ENCODE data around the gene DLGAP1. TPM values are rescaled to one million over a fixed set of nuclear protein-coding genes. Genes with fewer than 3 reads are reported as not detected.

The DLGAP1 gene
- total RNA-seq, 1 experiment from 2014 or later: 0.39 TPM

DNA sequence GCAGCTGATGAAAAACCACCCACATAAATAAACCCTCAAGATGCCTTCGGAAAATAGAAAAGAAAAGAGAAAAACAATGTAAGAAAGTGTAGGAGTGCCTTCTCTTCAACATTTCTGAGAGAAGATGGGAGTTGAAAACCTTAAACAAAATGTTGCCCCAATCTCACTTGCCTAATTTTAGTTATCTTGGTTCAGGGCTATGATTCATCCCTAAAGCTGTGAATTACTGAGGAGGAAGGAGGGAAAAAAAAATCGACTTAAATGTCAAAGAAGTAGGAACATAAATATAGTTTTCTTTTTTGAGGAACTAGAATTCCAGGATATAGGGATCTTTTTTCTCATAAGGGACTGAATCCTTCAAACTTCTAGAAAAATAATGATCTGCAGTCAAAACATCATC, 644.8 kb downstream of the DLGAP1 start:
- no peak overlapping the region for H3K9ac ChIP-seq (ENCODE audit: low read length)
- no peak overlapping the region for H3K4me3 ChIP-seq (replicated peaks in 1 of 2; ENCODE audit: low read depth in 1 of 2, low read length in 2 of 2)
- DNase-seq (ENCODE audit: low read depth, low spot score) (no peak), ATAC-seq (no peak)
- H3K27ac ChIP-seq (ENCODE audit: low read depth, low read length): no peak overlapping the region
- H3K27me3 ChIP-seq (ENCODE audit: insufficient read depth, low read length): peaks cover 5% of the 10 kb centered on the region; the same call in 1 of the 2 replicates
- TF ChIP-seq REST (IDR thresholded peaks at IDR 0.05; ENCODE audit: low read depth): no peak
- TF ChIP-seq YY1 (IDR thresholded peaks at IDR 0.05; ENCODE audit: extremely low read depth, insufficient replicate concordance, low read depth, low read length): no peak
- TF ChIP-seq ZFX (IDR thresholded peaks at IDR 0.05): no peak
- TF ChIP-seq CEBPB (IDR thresholded peaks at IDR 0.05; ENCODE audit: low read depth): no peak
- no peak for TF ChIP-seq EZH2phosphoT487 (IDR thresholded peaks at IDR 0.05; ENCODE audit: borderline replicate concordance)
- TF ChIP-seq ELF1 (IDR thresholded peaks at IDR 0.05; ENCODE audit: borderline replicate concordance, low read depth): no peak
- TF ChIP-seq CTCF (IDR thresholded peaks at IDR 0.05 in 2 of 3, conservative IDR thresholded peaks at IDR 0.05 in 1 of 3; ENCODE audit: borderline replicate concordance in 1 of 3, insufficient read depth in 1 of 3, low read depth in 2 of 3, low read length in 2 of 3): no peak
- no peak for TF ChIP-seq CBX3 (IDR thresholded peaks at IDR 0.05; ENCODE audit: low read depth)
- no peak for TF ChIP-seq SRF (IDR thresholded peaks at IDR 0.05; ENCODE audit: low read depth)
- CTCF ChIA-PET: no interaction called here
- no peaks in the 10 kb centered on the region for H3K4me1 ChIP-seq (ENCODE audit: control insufficient read depth in 1 of 2, insufficient read depth in 2 of 2, low read length in 2 of 2)
- no peaks in the 10 kb centered on the region for H3K79me2 ChIP-seq (ENCODE audit: insufficient read depth, low read length)
- POLR2A ChIA-PET: no interaction called here
- no peaks in the 10 kb centered on the region for H3K9me3 ChIP-seq (ENCODE audit: control insufficient read depth in 1 of 2, insufficient read depth in 1 of 2, low read depth in 1 of 2, low read length in 2 of 2)
- no peaks in the 10 kb centered on the region for H4K20me1 ChIP-seq (ENCODE audit: insufficient read depth)
- H3K4me2 ChIP-seq (ENCODE audit: low read length): no peak overlapping the region
- intact Hi-C loops (cut with micrococcal nuclease): no loop called here
- BruUV-seq (replicated peaks): no TSS peak
- no peaks in the 10 kb centered on the region for H3K9me2 ChIP-seq (ENCODE audit: insufficient read depth)
- RAD21 ChIA-PET (ENCODE audit: low non-redundant PET in 1 of 2, low total read pairs in 2 of 2, uncharacterized antibody in 2 of 2, unreplicated experiment in 2 of 2): no interaction called here
- no peak overlapping the region for H2AFZ ChIP-seq (ENCODE audit: low read depth, low read length, poor library complexity, severe bottlenecking)
- H3K36me3 ChIP-seq (ENCODE audit: control insufficient read depth in 1 of 2, insufficient read depth in 2 of 2, low read length in 2 of 2): no peaks in the 10 kb centered on the region

Data from HCT116 (cell line).